Activated CD8-positive, alpha-beta T cell treated with anti-CD3 and anti-CD28 coated beads for 36 hours (primary cell): ENCODE data around the gene PIN4. TPM values are rescaled to one million over a fixed set of nuclear protein-coding genes. Genes with fewer than 3 reads are reported as not detected.

Experiments
- ATAC-seq: fragments of 200-7000 bp; cut with Tn5 transposase; one replicate; pipeline ENCODE4 v1.10.0; 2021; ENCODE audit warnings: mild to moderate bottlenecking, moderate library complexity
- CTCF ChIA-PET: fragments of 350-600 bp; sonication (Branson Sonifier 250); formaldehyde crosslinking; loops from one replicate; lab custom pipeline; 2021; ENCODE audit warnings: antibody characterized with exemption; lab: Charles Lee
- POLR2A ChIA-PET: fragments of 350-600 bp; sonication (Branson Sonifier 250); formaldehyde crosslinking; loops from one replicate; lab custom pipeline; 2021; ENCODE audit warnings: antibody characterized with exemption; lab: Charles Lee
- DNase-seq: peaks from one replicate; pipeline ENCODE4 v3.0.0-alpha.2; 2020
- H3K27ac Mint-ChIP-seq: one replicate; pipeline ENCODE4 v1.8.0; 2021; ENCODE audit warnings: mild to moderate bottlenecking, mixed read lengths
- H3K27me3 Mint-ChIP-seq: one replicate; pipeline ENCODE4 v1.8.0; 2021; ENCODE audit warnings: mixed read lengths
- H3K36me3 Mint-ChIP-seq: one replicate; pipeline ENCODE4 v1.8.0; 2021; ENCODE audit warnings: low read depth, mixed read lengths
- H3K4me1 Mint-ChIP-seq: one replicate; pipeline ENCODE4 v1.8.0; 2021; ENCODE audit warnings: low read depth, mixed read lengths
- H3K4me3 Mint-ChIP-seq: one replicate; pipeline ENCODE4 v1.8.0; 2021; ENCODE audit warnings: mild to moderate bottlenecking, moderate library complexity, mixed read lengths
- H3K9me3 Mint-ChIP-seq: one replicate; pipeline ENCODE4 v1.8.0; 2021; ENCODE audit warnings: mixed read lengths
- intact Hi-C: fragments of 100-400 bp; cut with micrococcal nuclease; formaldehyde crosslinking; loops from one replicate; pipeline ENCODE4 v1.10.0; 2022
- total RNA-seq, 2 experiments: library from RNA; stranded (reverse); gene quantifications; one replicate each; pipeline ENCODE4 v1.2.3, GENCODE V29; 2021
- TF ChIP-seq, protein P1 (sequence below): fragments of 200-600 bp; IDR thresholded peaks from one replicate; pipeline ENCODE4 v1.8.0; 2022; ENCODE audit warnings: antibody characterized with exemption, mild to moderate bottlenecking

PIN4 gene
- total RNA-seq, 2 experiments from 2014 or later = 5.0 to 6.4 TPM

DNA sequence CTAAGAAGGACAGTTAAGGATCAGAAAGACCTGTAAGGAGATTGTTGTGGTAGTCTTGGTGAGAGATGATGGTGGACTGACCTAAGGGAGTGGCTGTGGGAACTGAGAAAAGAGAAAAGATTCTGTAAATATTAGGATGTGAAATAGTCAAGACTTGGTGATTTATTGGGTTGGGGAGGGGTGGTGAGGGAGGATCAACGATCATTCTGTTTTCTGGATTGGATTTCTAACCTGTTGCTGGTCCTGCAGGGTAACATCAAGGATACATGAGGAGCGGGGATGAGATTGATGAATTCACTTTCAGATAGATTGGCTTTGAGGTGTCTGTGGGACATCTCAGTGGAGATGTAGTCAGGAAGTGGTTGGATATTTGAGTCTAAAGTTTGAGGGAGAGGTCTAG lies 1.4 kb downstream of the PIN4 start:
- Mint-ChIP-seq H3K4me1 (peaks cover 8% of the 10 kb centered on the region), H3K36me3 (peaks cover 5% of the 10 kb centered on the region), H3K27me3 (no peaks in the 10 kb centered on the region), H3K9me3 (no peaks in the 10 kb centered on the region), H3K4me3 (no peak overlapping the region), H3K27ac (no peak overlapping the region)
- ATAC-seq = no peak
- ChIA-PET POLR2A (interaction anchor here (0.6 kb wide), 1 partner anchor 28 kb away, joined by 3 read pairs; no protein-coding TSS in a partner anchor), CTCF (no interaction called here)
- TF ChIP-seq, protein P1, sequence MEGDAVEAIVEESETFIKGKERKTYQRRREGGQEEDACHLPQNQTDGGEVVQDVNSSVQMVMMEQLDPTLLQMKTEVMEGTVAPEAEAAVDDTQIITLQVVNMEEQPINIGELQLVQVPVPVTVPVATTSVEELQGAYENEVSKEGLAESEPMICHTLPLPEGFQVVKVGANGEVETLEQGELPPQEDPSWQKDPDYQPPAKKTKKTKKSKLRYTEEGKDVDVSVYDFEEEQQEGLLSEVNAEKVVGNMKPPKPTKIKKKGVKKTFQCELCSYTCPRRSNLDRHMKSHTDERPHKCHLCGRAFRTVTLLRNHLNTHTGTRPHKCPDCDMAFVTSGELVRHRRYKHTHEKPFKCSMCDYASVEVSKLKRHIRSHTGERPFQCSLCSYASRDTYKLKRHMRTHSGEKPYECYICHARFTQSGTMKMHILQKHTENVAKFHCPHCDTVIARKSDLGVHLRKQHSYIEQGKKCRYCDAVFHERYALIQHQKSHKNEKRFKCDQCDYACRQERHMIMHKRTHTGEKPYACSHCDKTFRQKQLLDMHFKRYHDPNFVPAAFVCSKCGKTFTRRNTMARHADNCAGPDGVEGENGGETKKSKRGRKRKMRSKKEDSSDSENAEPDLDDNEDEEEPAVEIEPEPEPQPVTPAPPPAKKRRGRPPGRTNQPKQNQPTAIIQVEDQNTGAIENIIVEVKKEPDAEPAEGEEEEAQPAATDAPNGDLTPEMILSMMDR = no peak
- intact Hi-C loops = no loop called here
- no peak for DNase-seq

DNA sequence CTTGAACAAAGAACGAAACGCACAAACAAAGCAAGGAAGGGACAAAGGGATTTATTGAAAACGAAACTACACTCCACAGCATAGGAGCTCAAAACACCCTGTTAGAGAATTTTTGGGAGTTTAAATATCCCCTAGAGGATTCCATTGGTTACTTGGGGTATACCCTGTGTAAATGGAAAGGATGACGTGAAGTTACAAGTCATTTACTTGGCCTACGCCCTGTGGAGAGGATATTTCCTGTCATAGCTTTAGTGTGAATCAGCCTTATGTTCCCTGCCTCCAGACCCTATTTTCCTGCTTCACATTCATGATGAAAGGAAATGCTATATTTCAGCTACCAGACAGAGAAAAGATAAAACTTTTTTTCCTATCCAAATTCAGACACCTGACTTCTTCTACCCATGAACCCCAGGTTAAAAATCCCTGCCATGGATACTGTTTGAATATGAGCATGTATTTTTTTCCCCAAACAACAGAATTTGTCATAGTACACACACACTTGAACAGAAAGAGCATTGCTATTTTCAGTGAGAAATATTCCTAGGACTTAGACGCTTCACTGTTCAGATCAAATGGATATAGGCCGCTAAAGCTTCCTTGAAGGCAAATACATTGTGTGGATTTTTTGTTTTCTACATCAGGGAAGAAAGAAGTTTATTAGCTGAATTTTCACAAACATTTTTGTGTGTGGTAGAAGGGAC lies 20.4 kb downstream of the PIN4 start:
- ChIA-PET CTCF (no interaction called here), POLR2A (interaction anchor here (0.8 kb wide), 1 partner anchor 18 kb away, joined by 3 read pairs; no protein-coding TSS in a partner anchor)
- Mint-ChIP-seq H3K4me3 (no peak overlapping the region), H3K9me3 (no peaks in the 10 kb centered on the region), H3K36me3 (peaks cover 12% of the 10 kb centered on the region), H3K27ac (no peak overlapping the region), H3K4me1 (no peaks in the 10 kb centered on the region), H3K27me3 (no peaks in the 10 kb centered on the region)
- ATAC-seq (no peak), DNase-seq (no peak)
- TF ChIP-seq, protein P1 = no peak
- intact Hi-C loops = no loop called here

DNA sequence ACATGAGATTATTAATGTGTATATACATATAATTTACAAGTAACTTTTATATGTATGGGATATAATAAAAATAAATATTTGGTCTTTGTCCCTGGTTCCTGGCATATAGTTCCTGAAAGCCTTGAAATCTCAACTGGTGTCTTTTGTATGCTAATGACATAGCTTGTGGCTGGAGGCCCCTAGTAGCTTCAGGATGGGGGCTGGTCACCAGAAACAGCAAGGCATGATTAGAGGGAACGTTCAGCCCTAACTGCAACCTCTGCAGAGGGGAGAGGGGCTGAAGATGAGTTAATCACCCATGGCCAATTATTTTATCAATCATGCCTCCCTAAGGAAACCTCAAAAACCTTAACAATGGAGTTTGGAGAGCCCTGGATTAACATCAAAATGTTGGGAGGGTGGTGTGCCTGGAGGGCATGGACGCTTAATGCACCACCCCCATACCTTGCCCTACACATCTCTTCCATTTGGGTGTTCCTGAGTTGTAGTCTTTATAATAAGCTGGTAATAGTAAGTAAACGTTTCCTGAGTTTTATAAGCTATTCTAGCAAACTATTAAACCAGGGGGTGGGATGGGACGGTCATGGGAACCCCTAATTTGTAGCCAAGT lies 21.3 kb downstream of the PIN4 start:
- no peaks in the 10 kb centered on the region for H3K9me3 Mint-ChIP-seq
- POLR2A ChIA-PET = no interaction called here
- no peak overlapping the region for H3K4me3 Mint-ChIP-seq
- TF ChIP-seq, protein P1 = no peak
- DNase-seq = no peak
- no peak for ATAC-seq
- H3K4me1 Mint-ChIP-seq = no peaks in the 10 kb centered on the region
- intact Hi-C loops = no loop called here
- peaks cover 18% of the 10 kb centered on the region for H3K36me3 Mint-ChIP-seq
- H3K27ac Mint-ChIP-seq = no peak overlapping the region
- CTCF ChIA-PET = no interaction called here
- H3K27me3 Mint-ChIP-seq = no peaks in the 10 kb centered on the region

DNA sequence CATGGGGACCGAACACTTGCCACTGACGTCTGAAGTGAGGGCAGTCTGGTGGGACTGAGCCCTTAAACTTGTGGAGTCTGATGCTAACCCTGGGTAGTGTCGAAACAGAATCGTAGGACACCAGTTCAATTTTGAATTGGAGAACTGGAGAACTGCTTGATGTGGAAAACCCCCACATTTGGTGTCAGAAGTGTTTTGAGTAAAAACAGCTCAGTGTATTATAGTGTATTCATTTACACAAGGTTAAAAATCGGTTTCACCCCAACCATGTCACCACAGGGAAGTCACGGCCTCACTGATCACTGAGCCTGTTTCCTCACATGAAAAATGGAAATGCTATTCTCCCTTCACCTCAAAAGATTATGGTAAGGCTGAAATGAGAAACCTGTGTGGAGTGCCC lies 21.9 kb downstream of the PIN4 start:
- POLR2A ChIA-PET = no interaction called here
- H3K27ac Mint-ChIP-seq = no peak overlapping the region

More for the DNA sequence above, 21.9 kb downstream of the PIN4 start:
- ATAC-seq (no peak), DNase-seq (no peak)
- TF ChIP-seq, protein P1 = no peak
- H3K36me3 Mint-ChIP-seq = peaks cover 22% of the 10 kb centered on the region
- H3K9me3 Mint-ChIP-seq = no peaks in the 10 kb centered on the region
- H3K4me3 Mint-ChIP-seq = no peak overlapping the region
- H3K4me1 Mint-ChIP-seq = no peaks in the 10 kb centered on the region
- no peaks in the 10 kb centered on the region for H3K27me3 Mint-ChIP-seq
- intact Hi-C loops = no loop called here
- CTCF ChIA-PET = interaction anchor here (1.4 kb wide), 1 partner anchor 210 kb away, joined by 4 read pairs; no protein-coding TSS in a partner anchor
